Rectal smooth muscle tissue (tissue), 1 donor: ENCODE data around the gene CST4.
"Not testable (repeated sequence)": the region's sequence is repeated elsewhere in the genome, so short reads cannot be mapped to it uniquely, and the experiment has no call there.

Experiments
- H3K27ac ChIP-seq: one replicate; pipeline ENCODE4 v1.7.0; 2013; ENCODE audit warnings: low read depth, low read length, inconsistent platforms
- H3K27me3 ChIP-seq: one replicate; pipeline ENCODE4 v1.7.0; 2013; ENCODE audit warnings: low read length; ENCODE audit not compliant: control insufficient read depth, insufficient read depth
- H3K36me3 ChIP-seq: one replicate; pipeline ENCODE4 v1.7.0; 2013; ENCODE audit warnings: low read length; ENCODE audit not compliant: control insufficient read depth, insufficient read depth
- H3K4me1 ChIP-seq: one replicate; pipeline ENCODE4 v1.7.0; 2013; ENCODE audit warnings: low read length; ENCODE audit not compliant: control insufficient read depth, insufficient read depth
- H3K4me3 ChIP-seq: one replicate; pipeline ENCODE4 v1.7.0; 2013; ENCODE audit warnings: low read length
- H3K9ac ChIP-seq: one replicate; pipeline ENCODE4 v1.7.0; 2013; ENCODE audit warnings: low read length

The CST4 gene

DNA sequence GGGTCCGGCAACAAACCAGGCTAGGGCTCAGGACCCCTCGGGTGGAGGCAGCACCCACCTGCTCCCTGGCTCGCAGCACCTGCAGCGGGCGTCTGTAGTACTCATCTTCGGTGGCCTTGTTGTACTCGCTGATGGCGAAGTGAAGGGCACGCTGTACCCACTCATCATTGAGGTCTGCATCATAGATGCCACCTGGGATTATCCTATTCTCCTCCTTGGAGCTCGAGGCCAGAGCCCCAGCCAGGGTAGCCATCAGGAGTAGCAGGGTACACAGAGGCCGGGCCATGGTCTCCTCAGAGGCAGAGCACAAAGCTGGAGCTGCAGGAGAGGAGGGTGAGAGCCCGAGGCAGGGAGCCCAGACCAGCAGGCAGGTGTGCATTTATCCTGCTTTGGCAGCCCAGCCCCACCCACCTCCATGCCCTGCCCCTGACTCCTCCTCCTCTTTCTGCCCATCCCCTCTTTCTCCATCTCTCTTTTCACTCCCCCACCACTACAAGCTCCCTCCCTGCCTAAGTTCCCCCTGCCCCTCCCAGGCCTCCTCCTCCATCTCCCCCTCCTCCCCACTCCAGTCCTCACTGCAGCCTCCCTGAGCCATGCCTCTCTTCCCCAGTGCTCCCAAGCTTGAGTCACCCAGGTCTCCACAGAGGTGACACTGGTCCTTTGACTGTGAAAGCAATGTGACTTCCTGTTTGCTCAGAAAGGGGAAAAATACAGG is at the start of gene CST4:
Gene CST4 (minus strand): TSS at position 355 of the 715 bp plus-strand sequence. CDS start 69 bp downstream, at position 286.
- not testable (repeated sequence) for H3K4me1 ChIP-seq, H3K27ac ChIP-seq, H3K9ac ChIP-seq, H3K36me3 ChIP-seq, H3K27me3 ChIP-seq, H3K4me3 ChIP-seq

DNA sequence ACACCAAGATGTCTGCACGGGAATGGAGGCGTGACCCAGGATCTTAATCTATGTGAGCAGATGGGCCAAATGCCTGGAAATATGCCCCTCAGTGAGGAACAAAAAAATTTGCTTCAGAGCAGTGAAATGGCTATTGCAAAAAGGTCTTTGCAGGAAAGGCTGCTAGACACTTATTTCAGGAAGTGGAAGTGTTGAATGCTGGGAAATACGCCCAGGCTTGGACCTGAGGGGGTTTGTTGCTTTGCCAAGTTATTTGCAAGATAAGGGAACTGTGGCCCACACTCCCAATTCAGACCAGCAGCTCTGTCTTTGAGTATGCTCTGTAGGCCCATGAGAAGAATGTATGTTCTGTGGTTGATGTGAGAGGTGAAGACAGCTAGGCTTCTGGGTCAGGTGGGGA is 46.6 kb upstream of the CST4 start:
- not testable (repeated sequence) for H3K27ac ChIP-seq, H3K36me3 ChIP-seq, H3K9ac ChIP-seq, H3K27me3 ChIP-seq, H3K4me1 ChIP-seq, H3K4me3 ChIP-seq

- not testable (repeated sequence) for H3K27me3 ChIP-seq, H3K4me3 ChIP-seq, H3K36me3 ChIP-seq, H3K27ac ChIP-seq, H3K4me1 ChIP-seq, H3K9ac ChIP-seq
These were observed 46.1 kb upstream of the CST4 start for GRCh38 chr20:23734949-23735348.

DNA sequence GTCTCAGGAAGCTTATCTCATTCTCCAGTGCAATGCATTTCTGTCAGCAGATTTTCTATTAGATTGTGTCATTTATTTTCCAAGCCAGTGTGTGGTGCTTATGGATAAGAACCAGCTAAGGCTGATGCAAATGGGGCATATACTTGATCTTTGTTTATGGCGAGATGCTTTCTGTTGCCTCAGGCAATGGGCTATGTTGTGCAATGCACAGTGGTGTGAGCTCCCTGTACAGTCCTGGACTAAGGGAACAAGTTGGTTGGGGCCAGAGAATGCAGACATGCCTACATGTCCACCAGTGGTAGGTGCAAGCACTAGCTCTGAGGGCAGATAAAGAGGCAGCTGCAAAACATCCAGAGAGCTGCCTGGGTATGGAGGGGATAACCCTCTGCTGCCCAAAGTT is 45.6 kb upstream of the CST4 start:
- H3K27ac ChIP-seq, H3K4me1 ChIP-seq, H3K36me3 ChIP-seq, H3K4me3 ChIP-seq, H3K27me3 ChIP-seq, H3K9ac ChIP-seq: not testable (repeated sequence)

- Histone ChIP-seq H3K4me3 (no peak overlapping the region), H3K9ac (no peak overlapping the region), H3K27me3 (no peaks in the 10 kb centered on the region), H3K27ac (no peak overlapping the region), H3K4me1 (no peaks in the 10 kb centered on the region), H3K36me3 (no peaks in the 10 kb centered on the region)
These were observed 38.2 kb upstream of the CST4 start for GRCh38 chr20:23727016-23727415.

DNA sequence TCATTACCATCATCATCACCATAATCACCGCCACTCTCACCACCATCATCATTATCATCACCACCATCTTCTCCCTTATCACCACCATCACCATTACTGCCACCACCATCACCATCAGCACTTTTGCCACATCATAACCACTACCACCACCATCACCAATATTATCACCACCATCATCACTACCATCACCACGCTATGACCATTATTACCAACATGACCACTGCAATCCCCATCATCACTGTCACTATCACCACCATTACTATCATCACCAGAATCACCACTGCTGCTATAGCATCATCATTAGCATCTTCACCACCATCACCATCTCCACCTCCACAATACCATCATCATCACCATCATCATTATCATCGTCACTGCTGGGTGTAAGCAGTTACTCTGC is 36.3 kb upstream of the CST4 start:
- H3K4me3 ChIP-seq, result no peak overlapping the region
- no peaks in the 10 kb centered on the region for H3K4me1 ChIP-seq
- no peaks in the 10 kb centered on the region for H3K36me3 ChIP-seq
- H3K27me3 ChIP-seq, result no peaks in the 10 kb centered on the region
- H3K9ac ChIP-seq, result no peak overlapping the region
- no peak overlapping the region for H3K27ac ChIP-seq

- H3K36me3 ChIP-seq, H3K27me3 ChIP-seq, H3K27ac ChIP-seq, H3K4me1 ChIP-seq, H3K4me3 ChIP-seq, H3K9ac ChIP-seq: not testable (repeated sequence)
These were observed 34.9 kb upstream of the CST4 start for GRCh38 chr20:23723659-23724307.

- not testable (repeated sequence) for H3K4me3 ChIP-seq
These were observed 34.0 kb upstream of the CST4 start for GRCh38 chr20:23722851-23723250.

DNA sequence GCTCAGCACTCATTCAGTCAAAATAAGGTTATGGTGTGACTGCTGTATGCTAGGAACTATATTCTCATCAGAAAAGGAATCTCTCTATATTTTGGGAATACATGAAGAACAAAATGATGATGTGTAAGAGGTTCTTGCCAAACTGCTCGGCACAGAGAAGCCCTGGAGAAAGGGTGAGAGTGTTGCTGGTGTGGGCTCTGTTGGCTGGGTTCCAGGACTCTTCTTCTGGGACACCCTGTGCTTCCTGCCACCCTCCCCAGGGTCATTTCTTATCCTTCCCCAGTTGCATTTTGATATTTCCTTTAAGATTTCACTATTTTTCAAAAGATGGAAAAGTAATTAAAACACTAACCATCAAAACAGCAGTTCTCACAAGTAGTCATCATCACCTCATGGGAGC is 33.1 kb upstream of the CST4 start:
- Histone ChIP-seq H3K27ac (no peak overlapping the region), H3K4me1 (no peaks in the 10 kb centered on the region), H3K27me3 (no peaks in the 10 kb centered on the region), H3K36me3 (no peaks in the 10 kb centered on the region), H3K4me3 (no peak overlapping the region), H3K9ac (no peak overlapping the region)

More at GRCh38 chr20:23722851-23723250, 34.0 kb upstream of the CST4 start:
- not testable (repeated sequence) for H3K27me3 ChIP-seq, H3K4me1 ChIP-seq, H3K36me3 ChIP-seq, H3K27ac ChIP-seq, H3K9ac ChIP-seq

DNA sequence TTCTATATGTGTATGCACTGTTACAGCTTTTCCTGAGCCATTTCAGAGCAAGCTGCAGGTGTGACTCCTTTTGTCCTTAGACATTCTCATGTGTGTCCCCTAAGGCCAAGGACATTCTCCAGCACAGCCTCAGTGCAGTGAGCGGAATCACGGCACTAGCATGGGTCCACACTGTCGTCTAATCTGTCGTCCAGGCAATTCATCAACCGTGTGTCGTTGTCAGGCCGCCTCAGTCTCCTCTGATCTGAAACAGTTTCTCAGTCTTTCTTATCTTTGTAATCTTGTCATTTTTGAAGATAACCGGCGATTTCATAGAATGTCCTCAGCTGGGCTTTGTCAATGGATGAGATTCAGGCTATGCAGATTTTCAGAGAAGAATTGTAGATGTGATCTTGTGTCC is 30.5 kb upstream of the CST4 start:
- not testable (repeated sequence) for H3K4me1 ChIP-seq, H3K36me3 ChIP-seq, H3K9ac ChIP-seq, H3K4me3 ChIP-seq, H3K27ac ChIP-seq, H3K27me3 ChIP-seq

DNA sequence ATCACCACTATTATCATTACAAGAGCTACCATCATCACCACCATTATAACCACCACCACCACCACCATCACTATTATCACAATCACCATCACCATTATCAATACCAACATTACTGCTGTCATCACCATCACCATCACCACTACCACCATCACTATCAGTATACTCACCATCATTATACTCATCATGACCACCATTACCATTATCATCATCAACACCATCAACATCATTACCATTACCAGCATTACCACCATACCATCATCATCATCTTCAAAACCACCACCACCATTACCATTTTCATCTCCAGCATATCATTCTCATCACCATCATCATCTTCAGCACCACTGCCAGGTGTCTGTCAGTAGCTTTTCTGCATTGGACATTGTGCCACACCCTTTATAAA is 22.9 kb upstream of the CST4 start:
- H3K4me3 ChIP-seq, H3K27ac ChIP-seq, H3K36me3 ChIP-seq, H3K27me3 ChIP-seq, H3K4me1 ChIP-seq, H3K9ac ChIP-seq: not testable (repeated sequence)

DNA sequence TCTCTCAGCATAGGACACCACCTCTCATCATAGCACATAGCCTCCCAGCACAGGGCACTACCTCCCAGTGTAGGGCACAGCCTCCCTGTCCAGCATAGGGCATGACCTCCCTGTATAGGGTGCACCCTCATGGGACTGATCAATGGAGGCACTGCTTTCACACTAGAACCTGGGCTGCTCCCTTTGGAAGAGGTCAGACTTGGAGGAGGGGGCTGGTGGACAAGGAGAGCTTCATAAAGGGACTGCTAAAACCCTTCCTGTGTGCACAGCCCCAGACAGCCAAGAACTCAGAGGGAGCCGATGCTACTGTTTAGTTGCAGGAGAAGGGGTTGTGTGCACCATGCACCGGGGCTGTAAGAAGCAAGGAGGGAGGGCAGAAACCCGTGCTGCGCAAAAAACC is 21.9 kb upstream of the CST4 start:
- no peak overlapping the region for H3K27ac ChIP-seq
- no peak overlapping the region for H3K4me3 ChIP-seq
- no peaks in the 10 kb centered on the region for H3K36me3 ChIP-seq
- no peak overlapping the region for H3K9ac ChIP-seq
- no peaks in the 10 kb centered on the region for H3K4me1 ChIP-seq
- no peaks in the 10 kb centered on the region for H3K27me3 ChIP-seq

DNA sequence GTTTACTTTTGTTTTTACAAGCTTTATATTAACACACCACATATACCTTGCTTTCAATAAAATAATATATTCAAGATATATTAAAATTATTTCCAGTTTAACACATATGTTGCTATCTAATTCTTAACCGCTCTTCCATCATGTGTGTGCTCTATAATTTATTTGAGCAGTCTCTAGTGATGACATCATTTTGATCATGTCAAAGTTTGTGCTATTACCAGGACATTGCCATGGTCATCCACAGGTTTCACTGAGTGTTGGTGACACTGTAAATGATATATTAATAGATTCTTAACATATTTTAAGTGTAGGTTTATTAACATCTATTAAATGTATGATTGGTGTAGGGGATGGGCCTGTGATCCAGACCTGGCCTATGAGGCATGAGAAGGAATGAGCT is 17.1 kb upstream of the CST4 start:
- Histone ChIP-seq H3K27me3 (no peaks in the 10 kb centered on the region), H3K4me3 (no peak overlapping the region), H3K4me1 (no peaks in the 10 kb centered on the region), H3K36me3 (no peaks in the 10 kb centered on the region), H3K27ac (no peak overlapping the region), H3K9ac (no peak overlapping the region)
